ENCODE results near the gene ZNF783. TPM values are rescaled to one million over a fixed set of nuclear protein-coding genes. Genes with fewer than 3 reads are reported as not detected.
A peak's percentile ranks its signal among the peaks of the same experiment; 100 is the strongest.

The ZNF783 gene
- total RNA-seq, 2 experiments from 2014 or later, result 6.8 to 7.1 TPM

GRCh38 chr7:149284850-149285585 lies 23.0 kb downstream of the ZNF783 start:
- no peaks in the 10 kb centered on the region for H3K27me3 Mint-ChIP-seq (ENCODE audit: low read depth)
- no peaks in the 10 kb centered on the region for H3K9me3 Mint-ChIP-seq
- H3K4me3 Mint-ChIP-seq, result peak overlapping the region; percentile 79
- H3K36me3 Mint-ChIP-seq (ENCODE audit: low read depth), result peaks cover 4% of the 10 kb centered on the region
- peaks cover 36% of the 10 kb centered on the region for H3K4me1 Mint-ChIP-seq (ENCODE audit: low read depth)
- peak; percentile 99 for DNase-seq
- intact Hi-C loops (cut with micrococcal nuclease), result loop anchor here (1.0 to 10.0 kb wide), 11 partner anchors 12 to 430 kb away; partner anchors contain the start of genes PDIA4, ZNF212, ZNF398 and ZNF783
- CTCF ChIA-PET, result interaction anchor here (0.6 to 3.7 kb wide), 12 partner anchors 20 to 338 kb away, joined by 3 to 26 read pairs (median 4); partner anchors contain the start of genes ZNF282, ZNF398 and ZNF783
- H3K27ac Mint-ChIP-seq, result no peak overlapping the region

GRCh38 chr7:149285603-149286002 lies 23.6 kb downstream of the ZNF783 start:
- Mint-ChIP-seq H3K27me3 (ENCODE audit: low read depth) (no peaks in the 10 kb centered on the region), H3K27ac (peak overlapping the region; percentile 47), H3K9me3 (no peaks in the 10 kb centered on the region), H3K4me3 (peak overlapping the region; percentile 79), H3K36me3 (ENCODE audit: low read depth) (peaks cover 4% of the 10 kb centered on the region), H3K4me1 (ENCODE audit: low read depth) (peaks cover 36% of the 10 kb centered on the region)
- intact Hi-C loops (cut with micrococcal nuclease), result loop anchor here (1.0 to 10.0 kb wide), 11 partner anchors 12 to 429 kb away; partner anchors contain the start of genes PDIA4, ZNF212, ZNF398 and ZNF783
- CTCF ChIA-PET, result interaction anchor here (0.6 to 3.7 kb wide), 11 partner anchors 20 to 337 kb away, joined by 3 to 26 read pairs (median 5); partner anchors contain the start of genes ZNF282, ZNF398 and ZNF783
- DNase-seq, result no peak

DNA sequence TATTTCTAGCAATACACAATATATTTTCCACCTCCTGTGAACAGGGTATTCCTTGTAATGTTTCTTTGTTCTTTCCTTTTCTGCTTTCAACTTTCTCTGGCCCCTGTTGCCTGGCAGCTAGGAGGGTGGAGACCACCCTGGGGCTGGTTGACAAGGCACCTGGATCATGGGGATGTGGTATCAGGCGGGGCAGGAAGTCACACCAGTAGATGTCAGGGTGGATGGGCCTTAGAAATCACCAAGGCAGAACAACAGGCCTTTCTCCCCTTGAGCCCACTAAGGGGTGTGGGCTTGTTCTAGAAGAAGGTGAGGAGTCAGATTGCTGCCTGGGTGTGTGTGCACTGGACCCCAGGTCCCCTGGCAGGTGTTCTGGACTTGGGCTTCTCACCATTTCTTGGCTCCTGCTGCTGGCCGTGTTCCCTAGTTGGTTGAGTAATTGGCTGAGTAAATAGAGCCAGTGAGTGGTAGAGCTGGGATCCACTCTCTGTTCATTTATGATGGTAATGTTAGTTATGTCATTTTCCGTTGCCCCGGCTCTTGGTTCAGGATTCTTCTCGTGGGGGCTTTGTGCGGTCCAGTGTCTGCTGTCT lies 24.9 kb downstream of the ZNF783 start:
- DNase-seq, result no peak
- peaks cover 36% of the 10 kb centered on the region for H3K4me1 Mint-ChIP-seq (ENCODE audit: low read depth)
- no peaks in the 10 kb centered on the region for H3K9me3 Mint-ChIP-seq
- H3K27ac Mint-ChIP-seq, result no peak overlapping the region
- intact Hi-C loops (cut with micrococcal nuclease), result loop anchor here (10.0 kb wide), 1 partner anchor 428 kb away; a partner anchor contains a TSS
- H3K4me3 Mint-ChIP-seq, result no peak overlapping the region
- H3K27me3 Mint-ChIP-seq (ENCODE audit: low read depth), result no peaks in the 10 kb centered on the region
- peaks cover 4% of the 10 kb centered on the region for H3K36me3 Mint-ChIP-seq (ENCODE audit: low read depth)
- CTCF ChIA-PET, result interaction anchor here (3.7 kb wide), 1 partner anchor 25 kb away, joined by 26 read pairs; the partner anchor contains the start of gene ZNF783

- Mint-ChIP-seq H3K36me3 (ENCODE audit: low read depth) (peaks cover under 1% of the 10 kb centered on the region), H3K4me1 (ENCODE audit: low read depth) (peaks cover 36% of the 10 kb centered on the region), H3K9me3 (no peaks in the 10 kb centered on the region), H3K27ac (no peak overlapping the region), H3K27me3 (ENCODE audit: low read depth) (no peaks in the 10 kb centered on the region), H3K4me3 (no peak overlapping the region)
- intact Hi-C loops (cut with micrococcal nuclease), result loop anchor here (10.0 kb wide), 1 partner anchor 427 kb away; a partner anchor contains a TSS
- CTCF ChIA-PET, result no interaction called here
- no peak for DNase-seq
Measured at GRCh38 chr7:149287622-149288021, 25.6 kb downstream of the ZNF783 start.

GRCh38 chr7:149289262-149289661 lies 27.3 kb downstream of the ZNF783 start:
- H3K4me3 Mint-ChIP-seq, result no peak overlapping the region
- intact Hi-C loops (cut with micrococcal nuclease), result loop anchor here (10.0 kb wide), 1 partner anchor 426 kb away; a partner anchor contains a TSS

DNA sequence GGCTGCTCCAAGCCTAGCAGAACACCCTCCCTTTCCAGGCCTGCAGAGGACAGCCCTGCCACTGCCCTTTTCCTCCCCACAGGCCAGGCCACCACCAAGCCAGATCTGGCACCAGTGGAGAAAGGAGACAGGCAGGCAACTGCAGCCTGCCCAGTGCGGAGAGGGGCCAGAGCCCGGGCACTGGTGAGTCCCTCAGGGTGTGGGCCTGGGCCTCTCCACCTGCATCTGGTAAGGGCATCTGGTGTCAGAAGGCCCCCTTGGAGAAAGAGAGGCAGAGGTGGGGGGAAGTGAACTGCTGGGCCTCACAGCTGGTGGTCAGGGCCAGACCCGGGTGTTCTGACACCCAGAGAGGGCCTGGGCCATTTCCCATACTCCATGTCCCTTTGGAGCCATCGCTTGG lies 27.9 kb downstream of the ZNF783 start:
- intact Hi-C loops (cut with micrococcal nuclease), result loop anchor here (10.0 kb wide), 1 partner anchor 425 kb away; a partner anchor contains a TSS
- H3K27ac Mint-ChIP-seq, result no peak overlapping the region
- H3K27me3 Mint-ChIP-seq (ENCODE audit: low read depth), result no peaks in the 10 kb centered on the region

More at GRCh38 chr7:149289262-149289661, 27.3 kb downstream of the ZNF783 start:
- Mint-ChIP-seq H3K9me3 (no peaks in the 10 kb centered on the region), H3K27ac (no peak overlapping the region), H3K4me1 (ENCODE audit: low read depth) (peaks cover 30% of the 10 kb centered on the region), H3K36me3 (ENCODE audit: low read depth) (peaks cover 2% of the 10 kb centered on the region), H3K27me3 (ENCODE audit: low read depth) (no peaks in the 10 kb centered on the region)
- no peak for DNase-seq
- CTCF ChIA-PET, result interaction anchor here (0.8 kb wide), 1 partner anchor 21 kb away, joined by 3 read pairs; no protein-coding TSS in a partner anchor

GRCh38 chr7:149291036-149291780 lies 29.2 kb downstream of the ZNF783 start:
- Mint-ChIP-seq H3K27me3 (ENCODE audit: low read depth) (no peaks in the 10 kb centered on the region), H3K9me3 (no peaks in the 10 kb centered on the region), H3K27ac (no peak overlapping the region), H3K4me3 (no peak overlapping the region), H3K4me1 (ENCODE audit: low read depth) (peaks cover 13% of the 10 kb centered on the region), H3K36me3 (ENCODE audit: low read depth) (peaks cover 2% of the 10 kb centered on the region)
- intact Hi-C loops (cut with micrococcal nuclease), result no loop called here
- no peak for DNase-seq
- CTCF ChIA-PET, result interaction anchor here (0.9 to 1.3 kb wide), 2 partner anchors 29 to 96 kb away, joined by 3 to 4 read pairs; partner anchors contain the start of genes ZNF282 and ZNF783

More for the DNA sequence above, 27.9 kb downstream of the ZNF783 start:
- DNase-seq, result no peak
- H3K36me3 Mint-ChIP-seq (ENCODE audit: low read depth), result peaks cover 2% of the 10 kb centered on the region
- peaks cover 24% of the 10 kb centered on the region for H3K4me1 Mint-ChIP-seq (ENCODE audit: low read depth)
- H3K4me3 Mint-ChIP-seq, result no peak overlapping the region
- no peaks in the 10 kb centered on the region for H3K9me3 Mint-ChIP-seq
- CTCF ChIA-PET, result interaction anchor here (0.6 to 0.7 kb wide), 2 partner anchors 113 to 302 kb away, joined by 3 read pairs; no protein-coding TSS in a partner anchor

DNA sequence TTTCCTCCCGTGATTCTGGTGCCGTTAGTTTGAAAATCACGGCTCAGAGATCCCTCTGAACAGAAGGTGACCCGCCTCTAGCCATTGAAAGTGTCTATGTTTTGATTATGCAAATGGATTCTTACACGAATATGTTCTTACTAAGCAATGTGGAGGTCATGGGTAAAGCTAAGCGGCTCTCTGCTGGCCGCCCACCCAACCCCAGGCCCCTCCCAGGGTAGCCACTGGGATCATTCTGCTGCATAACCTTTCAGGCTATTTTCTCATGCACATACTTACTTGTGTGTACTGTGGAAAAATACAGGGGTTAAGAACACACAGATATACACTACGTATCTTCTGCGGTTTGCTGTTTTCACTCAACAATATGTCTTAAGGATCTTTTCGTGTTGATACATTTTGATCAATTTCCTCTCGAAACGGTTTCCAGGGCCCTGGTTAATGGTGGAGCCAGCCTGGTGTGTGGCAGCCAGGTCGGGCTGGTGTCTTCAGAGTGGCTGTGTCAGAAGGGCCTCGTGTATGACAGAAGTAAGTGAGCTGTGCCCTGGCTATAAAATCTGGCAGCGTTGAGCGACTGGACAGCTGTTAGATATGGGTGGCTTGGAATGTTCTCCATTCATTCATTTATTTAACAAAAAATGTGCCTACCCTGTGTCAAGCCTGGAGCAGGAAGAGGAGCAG lies 29.9 kb downstream of the ZNF783 start:
- H3K4me3 Mint-ChIP-seq, result no peak overlapping the region
- intact Hi-C loops (cut with micrococcal nuclease), result no loop called here
- H3K4me1 Mint-ChIP-seq (ENCODE audit: low read depth), result peaks cover 13% of the 10 kb centered on the region
- DNase-seq, result no peak
- H3K27ac Mint-ChIP-seq, result no peak overlapping the region
- CTCF ChIA-PET, result interaction anchor here (0.9 to 1.3 kb wide), 2 partner anchors 30 to 97 kb away, joined by 3 to 4 read pairs; partner anchors contain the start of genes ZNF282 and ZNF783
- H3K9me3 Mint-ChIP-seq, result no peaks in the 10 kb centered on the region
- no peaks in the 10 kb centered on the region for H3K27me3 Mint-ChIP-seq (ENCODE audit: low read depth)
- peaks cover 3% of the 10 kb centered on the region for H3K36me3 Mint-ChIP-seq (ENCODE audit: low read depth)

DNA sequence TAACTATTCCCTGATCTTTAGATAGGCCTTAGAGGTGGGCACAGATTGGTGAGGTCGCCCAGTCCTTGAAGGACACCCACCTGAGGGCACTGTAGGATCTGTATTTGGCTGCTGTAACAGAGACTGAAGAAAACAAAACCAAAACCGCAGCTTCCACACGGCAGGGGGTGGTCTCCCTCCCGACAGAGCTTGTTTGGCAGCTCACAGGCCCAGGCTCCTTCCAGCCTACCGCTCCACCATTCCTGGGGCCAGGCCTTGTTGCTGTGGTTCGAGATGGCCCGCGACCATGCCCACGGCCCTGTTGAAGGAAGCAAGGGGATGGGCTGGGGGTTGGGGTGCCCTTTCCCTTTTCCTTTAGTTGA lies 30.4 kb downstream of the ZNF783 start:
- H3K9me3 Mint-ChIP-seq, result no peaks in the 10 kb centered on the region
- CTCF ChIA-PET, result interaction anchor here (0.5 kb wide), 1 partner anchor 384 kb away, joined by 3 read pairs; no protein-coding TSS in a partner anchor
- no peak overlapping the region for H3K4me3 Mint-ChIP-seq
- peaks cover 5% of the 10 kb centered on the region for H3K36me3 Mint-ChIP-seq (ENCODE audit: low read depth)
- DNase-seq, result peak; percentile 22
- no peaks in the 10 kb centered on the region for H3K27me3 Mint-ChIP-seq (ENCODE audit: low read depth)
- H3K27ac Mint-ChIP-seq, result no peak overlapping the region
- intact Hi-C loops (cut with micrococcal nuclease), result no loop called here
- peaks cover 16% of the 10 kb centered on the region for H3K4me1 Mint-ChIP-seq (ENCODE audit: low read depth)

GRCh38 chr7:149293338-149293737 lies 31.3 kb downstream of the ZNF783 start:
- no peak overlapping the region for H3K27ac Mint-ChIP-seq
- peaks cover 17% of the 10 kb centered on the region for H3K4me1 Mint-ChIP-seq (ENCODE audit: low read depth)
- CTCF ChIA-PET, result no interaction called here

GRCh38 chr7:149293946-149294633 lies 32.1 kb downstream of the ZNF783 start:
- no peak overlapping the region for H3K27ac Mint-ChIP-seq
- CTCF ChIA-PET, result interaction anchor here (0.6 kb wide), 2 partner anchors 104 to 146 kb away, joined by 4 to 6 read pairs; no protein-coding TSS in a partner anchor

More at GRCh38 chr7:149293338-149293737, 31.3 kb downstream of the ZNF783 start:
- no peak overlapping the region for H3K4me3 Mint-ChIP-seq
- no peaks in the 10 kb centered on the region for H3K27me3 Mint-ChIP-seq (ENCODE audit: low read depth)
- H3K9me3 Mint-ChIP-seq, result no peaks in the 10 kb centered on the region
- DNase-seq, result no peak
- H3K36me3 Mint-ChIP-seq (ENCODE audit: low read depth), result peaks cover 5% of the 10 kb centered on the region
- intact Hi-C loops (cut with micrococcal nuclease), result no loop called here

More at GRCh38 chr7:149293946-149294633, 32.1 kb downstream of the ZNF783 start:
- Mint-ChIP-seq H3K4me3 (no peak overlapping the region), H3K4me1 (ENCODE audit: low read depth) (peaks cover 17% of the 10 kb centered on the region), H3K27me3 (ENCODE audit: low read depth) (no peaks in the 10 kb centered on the region), H3K9me3 (peaks cover 2% of the 10 kb centered on the region), H3K36me3 (ENCODE audit: low read depth) (peaks cover 5% of the 10 kb centered on the region)
- intact Hi-C loops (cut with micrococcal nuclease), result no loop called here
- no peak for DNase-seq
